A204.1 (cell line): ENCODE results near the gene SRMS.

Source experiments
- FAIRE-seq: peaks from 2 replicates; lab custom pipeline; 2012; peaks lifted over from hg19 to GRCh38; lab: Jason Lieb, UNC

Gene SRMS, protein sequence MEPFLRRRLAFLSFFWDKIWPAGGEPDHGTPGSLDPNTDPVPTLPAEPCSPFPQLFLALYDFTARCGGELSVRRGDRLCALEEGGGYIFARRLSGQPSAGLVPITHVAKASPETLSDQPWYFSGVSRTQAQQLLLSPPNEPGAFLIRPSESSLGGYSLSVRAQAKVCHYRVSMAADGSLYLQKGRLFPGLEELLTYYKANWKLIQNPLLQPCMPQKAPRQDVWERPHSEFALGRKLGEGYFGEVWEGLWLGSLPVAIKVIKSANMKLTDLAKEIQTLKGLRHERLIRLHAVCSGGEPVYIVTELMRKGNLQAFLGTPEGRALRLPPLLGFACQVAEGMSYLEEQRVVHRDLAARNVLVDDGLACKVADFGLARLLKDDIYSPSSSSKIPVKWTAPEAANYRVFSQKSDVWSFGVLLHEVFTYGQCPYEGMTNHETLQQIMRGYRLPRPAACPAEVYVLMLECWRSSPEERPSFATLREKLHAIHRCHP

GRCh38 chr20:63547725-63548480 lies at the start of gene SRMS:
SRMS (minus strand) TSS chr20:63547749; CDS start chr20:63547463, 286 bp downstream.
- FAIRE-seq, result no peak

DNA sequence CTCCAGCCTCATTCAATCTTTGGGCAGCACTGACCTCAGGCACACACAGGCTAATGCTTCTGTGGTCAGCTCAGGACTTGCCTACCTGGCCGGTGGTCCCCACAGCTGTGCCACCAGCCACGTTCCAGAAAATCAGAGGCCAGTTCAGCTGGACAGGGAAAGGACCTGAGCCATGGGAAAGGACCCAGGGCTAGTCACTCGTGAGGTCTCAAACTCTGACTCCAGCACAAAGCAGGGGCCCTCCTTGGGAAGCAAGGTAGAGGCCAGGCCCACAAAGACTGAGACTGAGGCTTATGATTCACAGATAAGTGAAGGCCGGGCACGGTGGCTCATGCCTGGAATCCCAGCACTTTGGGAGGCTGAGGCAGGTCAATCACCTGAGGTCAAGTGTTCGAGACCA lies 48.9 kb upstream of the SRMS start:
- no peak for FAIRE-seq

GRCh38 chr20:63595416-63596127 lies 48.0 kb upstream of the SRMS start:
- no peak for FAIRE-seq

DNA sequence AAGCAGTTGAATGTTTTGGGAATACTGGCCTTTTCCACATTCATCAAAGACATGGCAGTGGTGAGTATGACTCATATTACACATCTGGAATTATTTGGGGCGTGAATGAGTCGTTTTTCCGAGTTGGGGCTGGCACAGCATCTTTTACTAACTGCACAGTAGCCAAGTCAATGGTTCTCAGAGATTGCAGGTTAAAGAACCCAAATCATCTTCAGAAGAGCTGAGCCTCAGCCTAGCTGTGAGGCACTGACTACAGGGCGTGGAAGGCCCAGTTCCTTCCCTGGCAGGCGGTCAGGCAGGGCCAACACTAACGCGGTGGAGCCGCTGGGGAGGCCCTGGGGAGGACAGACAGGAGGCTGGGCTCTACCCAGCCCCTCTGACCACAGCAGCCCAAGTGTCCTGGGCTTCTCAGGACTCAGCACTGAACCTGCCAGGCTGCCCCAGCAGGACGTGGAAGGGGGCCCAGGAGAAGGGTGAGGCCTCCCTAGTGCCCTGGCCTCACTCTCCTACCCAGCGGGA lies 46.6 kb upstream of the SRMS start:
- no peak for FAIRE-seq

DNA sequence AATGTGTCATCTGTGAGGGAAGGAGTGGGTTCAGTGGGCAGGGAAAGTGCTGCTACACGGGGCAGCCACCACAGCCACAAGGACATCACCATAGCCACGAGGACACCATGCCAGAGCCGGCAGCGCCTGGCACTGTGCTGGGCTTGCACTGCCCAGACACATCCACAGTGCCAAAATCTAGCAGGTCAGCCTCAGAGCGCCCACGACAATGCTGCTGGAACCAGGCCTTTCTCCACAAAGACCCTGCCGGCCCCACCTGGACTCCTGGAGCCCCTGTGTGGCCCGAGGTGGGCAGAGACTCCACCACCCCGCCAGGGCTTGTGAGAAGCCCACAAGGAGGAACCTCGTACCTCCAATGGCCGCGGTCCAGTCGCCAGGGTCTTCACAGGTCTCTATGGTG lies 45.1 kb upstream of the SRMS start:
- FAIRE-seq, result no peak

DNA sequence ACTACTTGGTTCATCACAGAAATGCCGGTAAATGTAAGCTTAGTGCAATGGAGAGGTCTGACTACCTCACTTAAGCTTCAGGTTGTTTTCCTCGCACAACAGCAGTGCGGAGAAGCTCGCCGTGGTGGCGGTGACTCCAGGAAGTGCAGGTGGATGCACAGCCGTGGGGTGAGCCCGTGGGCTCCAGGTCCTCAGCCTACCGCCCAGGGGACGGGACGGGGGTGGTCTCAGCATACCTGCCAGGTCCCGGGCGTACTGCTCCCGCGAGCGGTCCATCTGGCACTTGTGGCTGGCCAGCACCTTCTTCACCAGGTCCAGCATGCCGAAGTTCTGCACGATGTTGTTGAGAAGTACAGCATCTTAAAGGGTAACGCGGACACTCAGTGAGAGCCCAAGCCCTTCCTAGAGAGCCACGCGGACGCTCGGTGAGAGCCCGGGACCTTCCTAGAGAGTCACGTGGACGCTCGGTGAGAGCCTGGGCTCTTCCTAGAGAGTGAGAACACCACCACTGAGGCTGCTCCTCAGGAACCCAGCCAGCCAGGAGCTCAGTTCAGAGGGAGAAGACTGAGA lies 44.3 kb upstream of the SRMS start:
- FAIRE-seq, result no peak

DNA sequence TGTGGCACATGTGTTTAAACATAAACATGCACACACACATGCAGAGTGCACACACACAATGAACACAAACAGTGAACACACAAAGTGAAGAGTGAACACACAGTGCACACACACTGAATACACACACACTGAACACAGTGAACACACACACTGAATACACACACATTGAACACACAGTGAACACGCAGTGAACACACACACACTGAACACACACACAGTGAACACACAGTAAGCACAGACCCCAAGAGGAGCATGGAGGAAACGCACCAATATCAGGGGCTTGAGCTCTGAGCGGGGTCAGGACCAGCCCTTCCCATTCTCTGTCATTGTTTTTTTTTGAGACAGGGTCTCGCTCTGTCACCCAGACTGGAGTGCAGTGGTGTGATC lies 43.6 kb upstream of the SRMS start:
- no peak for FAIRE-seq

GRCh38 chr20:63590218-63591146 lies 42.9 kb upstream of the SRMS start:
- FAIRE-seq, result no peak

- FAIRE-seq, result no peak
These were observed 42.0 kb upstream of the SRMS start for GRCh38 chr20:63589261-63590217.

DNA sequence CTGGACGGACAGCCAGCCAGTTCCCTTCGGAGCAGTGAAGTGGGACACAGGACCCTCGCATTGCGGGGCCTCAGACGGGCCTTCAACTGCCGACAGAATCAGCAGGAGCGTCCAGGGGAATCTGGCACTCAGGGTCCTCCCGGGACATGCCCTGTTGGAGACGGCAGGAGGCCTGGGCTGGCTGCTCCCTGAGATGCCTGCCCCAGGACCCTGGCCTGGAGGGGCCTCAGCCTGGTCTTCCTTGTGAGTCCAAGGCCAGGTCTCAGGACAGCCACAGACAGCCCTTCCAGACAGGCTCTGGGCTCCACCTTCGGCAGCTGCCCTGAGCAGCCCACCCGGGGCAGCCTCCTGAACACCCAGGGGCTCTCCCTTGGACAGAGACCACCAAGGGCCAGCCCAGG lies 41.1 kb upstream of the SRMS start:
- no peak for FAIRE-seq

GRCh38 chr20:63587776-63588591 lies 40.4 kb upstream of the SRMS start:
- no peak for FAIRE-seq

DNA sequence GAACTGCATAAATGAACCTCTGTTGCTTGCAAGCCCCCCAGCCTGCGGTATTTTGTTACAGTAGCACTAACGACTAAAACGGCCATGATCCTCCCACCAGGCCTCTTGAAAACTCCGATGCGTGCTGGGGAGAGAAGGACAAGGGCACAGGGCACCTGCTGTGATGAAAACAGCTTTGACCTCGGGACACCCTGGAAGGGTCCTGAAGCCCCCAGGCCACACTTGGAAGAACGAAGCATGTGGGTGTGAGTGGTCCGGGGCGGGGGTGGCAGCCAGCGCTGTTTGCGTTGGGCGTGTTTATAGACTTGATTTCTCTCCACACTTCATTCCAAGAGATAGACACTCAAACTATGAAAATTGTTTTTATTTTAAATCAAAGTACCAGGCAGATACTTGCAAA lies 39.7 kb upstream of the SRMS start:
- FAIRE-seq, result no peak

- no peak for FAIRE-seq
These were observed 39.2 kb upstream of the SRMS start for GRCh38 chr20:63586797-63587196.

DNA sequence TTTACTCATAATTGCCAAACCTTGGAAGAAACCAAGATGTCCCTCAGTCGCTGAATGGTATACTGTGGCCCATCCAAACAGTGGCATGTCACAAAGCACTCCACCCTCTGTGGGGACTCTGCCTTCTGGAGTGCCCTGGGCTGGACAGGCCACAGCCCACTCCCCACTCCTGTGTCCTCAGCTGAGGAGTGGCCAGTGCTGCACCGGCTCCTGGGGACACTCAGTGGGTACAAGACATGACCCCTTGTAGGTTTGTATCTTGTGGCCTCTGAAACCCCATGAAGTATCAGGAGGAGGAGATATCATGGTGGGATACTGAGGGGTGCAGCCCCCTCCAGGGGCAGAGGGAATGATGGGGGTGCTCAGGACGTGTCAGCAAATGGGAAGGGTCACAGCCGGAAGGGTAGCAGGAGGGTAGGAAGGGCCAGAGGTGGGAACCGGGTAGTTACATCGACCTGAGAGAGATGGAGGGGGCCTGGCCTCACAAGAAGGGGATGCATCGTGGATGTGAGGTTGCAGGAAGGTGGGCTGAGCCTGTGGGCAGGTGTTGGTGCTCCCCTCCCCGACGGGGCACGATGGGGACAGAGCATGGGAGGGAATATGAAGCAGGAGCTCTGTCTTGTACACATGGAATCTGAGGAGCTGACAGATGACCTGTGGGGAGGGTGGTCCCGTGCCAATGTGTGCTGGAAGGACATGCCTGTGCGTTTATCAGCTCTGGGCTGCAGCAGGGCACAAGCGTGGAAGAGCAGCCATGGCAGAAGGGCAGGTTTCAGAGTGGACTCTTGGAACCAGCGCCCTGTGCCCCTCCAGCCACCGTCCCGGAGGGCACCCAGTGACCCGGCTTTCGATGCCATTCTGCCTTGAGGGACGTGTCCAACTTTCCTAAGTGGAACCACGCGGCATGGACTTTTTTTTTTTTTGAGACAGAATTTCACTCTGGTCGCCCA lies 38.3 kb upstream of the SRMS start:
- FAIRE-seq, result no peak

DNA sequence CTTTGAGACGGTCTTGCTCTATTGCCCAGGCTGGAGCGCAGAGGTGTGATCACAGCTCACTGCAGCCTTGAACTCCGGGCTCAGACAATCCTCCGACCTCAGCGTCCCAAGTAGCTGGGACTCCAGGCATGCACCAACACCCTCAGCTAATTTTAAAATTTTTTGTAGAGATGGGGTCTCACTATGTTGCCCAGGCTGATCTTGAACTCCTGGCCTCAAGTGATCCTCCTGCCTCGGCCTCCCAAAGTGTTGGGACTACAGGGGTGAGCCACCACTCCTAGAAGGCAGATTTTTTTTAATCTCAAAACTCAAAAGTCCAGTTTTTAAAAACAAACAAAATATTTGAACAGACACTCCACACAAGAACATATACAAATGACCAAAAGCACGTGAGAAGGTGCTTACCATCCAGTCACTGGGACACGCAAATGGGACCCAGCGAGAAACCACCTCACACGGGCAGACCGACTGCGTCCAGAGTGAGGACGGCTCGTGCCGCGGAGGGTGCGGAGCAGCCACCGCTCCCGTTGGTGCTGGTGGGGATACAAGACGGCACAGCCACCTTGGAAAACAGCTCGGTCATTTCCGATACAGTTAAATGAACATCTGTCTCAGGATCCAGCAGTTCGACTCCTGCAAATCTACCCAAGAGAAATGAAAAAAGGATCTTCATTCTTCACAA lies 35.0 kb upstream of the SRMS start:
- no peak for FAIRE-seq

DNA sequence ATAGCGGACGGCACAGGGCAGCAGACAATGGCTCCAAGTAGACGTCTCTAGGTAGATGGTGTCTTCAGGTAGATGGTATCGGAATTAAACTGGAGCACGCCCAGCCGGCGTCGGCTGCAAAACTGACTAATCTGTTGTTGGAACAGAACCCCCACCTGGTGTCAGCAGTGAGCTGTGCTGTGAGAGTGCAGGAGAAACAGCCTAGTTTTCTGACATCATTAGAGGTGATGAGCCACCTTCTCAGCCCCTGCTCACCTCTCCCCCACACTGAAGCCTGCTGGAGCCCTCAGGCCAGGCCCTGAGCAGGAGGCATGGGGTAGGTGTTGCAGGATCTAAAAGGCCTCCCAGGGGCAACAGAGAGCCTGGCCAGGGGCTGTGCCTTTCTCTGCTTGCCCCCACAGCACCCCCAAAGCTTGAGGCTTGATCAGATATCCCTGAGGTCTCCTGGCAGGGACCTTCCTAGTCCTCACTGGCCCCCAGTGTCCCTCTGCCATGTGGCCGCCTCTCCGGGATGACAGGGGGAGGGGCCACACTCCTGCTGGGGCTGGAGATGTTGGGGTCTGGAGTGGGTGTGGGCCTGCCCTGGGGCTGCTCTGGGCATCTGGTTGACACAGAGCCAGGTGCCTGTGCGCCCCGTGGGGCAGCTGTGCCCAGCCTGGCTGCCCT lies 33.4 kb upstream of the SRMS start:
- FAIRE-seq, result no peak
